Calu3 (cell line): ENCODE results near the gene UCK1. TPM values are rescaled to one million over a fixed set of nuclear protein-coding genes. Genes with fewer than 3 reads are reported as not detected.

ENCODE experiments used
- BruUV-seq: library from RNA; stranded (reverse); fragments of 400-500 nt; replicated peaks from 2 replicates; lab custom pipeline; 2021; lab: Mats Ljungman, UMichigan
- CTCF ChIA-PET: fragments of 300-600 bp; sonication (Branson Sonifier 250); formaldehyde crosslinking; loops from one replicate; lab custom pipeline; 2022; ENCODE audit warnings: antibody characterized with exemption; lab: Charles Lee
- DNase-seq: peaks from one replicate; pipeline ENCODE4 v3.0.0; 2022
- H3K27ac Mint-ChIP-seq: one replicate; pipeline ENCODE4 v1.8.0; 2022; ENCODE audit warnings: mixed read lengths; ENCODE audit not compliant: unreplicated experiment
- H3K27me3 Mint-ChIP-seq: one replicate; pipeline ENCODE4 v1.8.0; 2022; ENCODE audit warnings: mixed read lengths; ENCODE audit not compliant: unreplicated experiment
- H3K36me3 Mint-ChIP-seq: one replicate; pipeline ENCODE4 v1.8.0; 2022; ENCODE audit warnings: mild to moderate bottlenecking, moderate library complexity, mixed read lengths; ENCODE audit not compliant: insufficient read depth, unreplicated experiment
- H3K4me1 Mint-ChIP-seq: one replicate; pipeline ENCODE4 v1.8.0; 2022; ENCODE audit warnings: mild to moderate bottlenecking, low read depth, mixed read lengths; ENCODE audit not compliant: unreplicated experiment
- H3K4me3 Mint-ChIP-seq: one replicate; pipeline ENCODE4 v1.8.0; 2022; ENCODE audit warnings: mild to moderate bottlenecking, low read depth, moderate library complexity, mixed read lengths; ENCODE audit not compliant: unreplicated experiment
- H3K9me3 Mint-ChIP-seq: one replicate; pipeline ENCODE4 v1.8.0; 2022; ENCODE audit warnings: low read depth, mixed read lengths; ENCODE audit not compliant: unreplicated experiment
- intact Hi-C: fragments of 100-400 bp; cut with micrococcal nuclease; formaldehyde crosslinking; loops from one replicate; pipeline ENCODE4 v1.10.0; 2022; ENCODE audit not compliant: unreplicated experiment
- total RNA-seq: library from RNA; stranded (reverse); gene quantifications from 2 replicates; pipeline ENCODE4 v1.2.3, GENCODE V29; 2022
- TF ChIP-seq, protein P1 (sequence below): fragments of 200-600 bp; IDR thresholded peaks from one replicate; pipeline ENCODE4 v1.8.0; 2022; ENCODE audit warnings: antibody characterized with exemption; ENCODE audit not compliant: unreplicated experiment

The UCK1 gene
- total RNA-seq, 1 experiment from 2014 or later, result 19.6 TPM

DNA sequence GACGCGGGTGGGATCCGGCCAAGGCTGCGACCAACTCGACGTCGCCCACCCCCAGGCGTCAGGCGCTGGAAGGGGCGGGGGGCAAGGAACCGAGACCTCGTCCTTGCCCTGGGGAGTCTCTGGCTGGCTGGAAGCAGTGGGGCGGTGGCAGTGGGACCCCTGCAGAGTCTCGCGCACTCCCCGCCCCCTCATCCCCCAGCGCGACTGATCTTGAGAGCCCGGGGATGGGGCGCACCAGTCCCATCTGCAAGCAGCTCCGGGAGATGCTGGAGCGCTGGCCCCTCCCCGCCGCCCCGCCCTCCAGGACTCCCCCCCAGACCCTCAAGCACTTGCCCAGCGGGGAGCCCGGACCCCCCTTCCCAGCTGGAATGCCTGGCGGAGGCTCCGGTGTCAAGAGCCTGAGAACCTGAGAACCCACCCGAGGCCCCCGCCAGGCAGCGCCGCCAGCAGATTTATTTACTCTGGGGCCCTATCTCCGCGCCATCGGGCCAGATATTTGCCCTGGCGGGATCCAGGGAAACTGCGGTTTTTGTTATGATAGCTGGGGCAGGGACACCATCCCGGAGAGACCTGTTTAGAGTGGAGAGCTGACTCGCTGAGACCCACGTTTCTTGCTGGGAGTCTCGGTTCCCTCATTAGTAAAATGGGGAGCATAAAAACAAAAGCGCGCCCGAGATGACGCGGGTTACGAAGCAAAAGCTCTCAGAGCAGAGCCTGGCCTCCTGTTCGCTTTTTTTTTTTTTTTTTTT is 15.4 kb upstream of the UCK1 start:
- Mint-ChIP-seq H3K27me3 (peaks cover 47% of the 10 kb centered on the region), H3K36me3 (no peaks in the 10 kb centered on the region), H3K27ac (no peak overlapping the region), H3K4me1 (no peaks in the 10 kb centered on the region), H3K9me3 (peaks cover 2% of the 10 kb centered on the region), H3K4me3 (peak overlapping the region; percentile 76)
- no TSS peak for BruUV-seq
- DNase-seq, result peak; percentile 46
- intact Hi-C loops, result no loop called here
- TF ChIP-seq, protein P1, sequence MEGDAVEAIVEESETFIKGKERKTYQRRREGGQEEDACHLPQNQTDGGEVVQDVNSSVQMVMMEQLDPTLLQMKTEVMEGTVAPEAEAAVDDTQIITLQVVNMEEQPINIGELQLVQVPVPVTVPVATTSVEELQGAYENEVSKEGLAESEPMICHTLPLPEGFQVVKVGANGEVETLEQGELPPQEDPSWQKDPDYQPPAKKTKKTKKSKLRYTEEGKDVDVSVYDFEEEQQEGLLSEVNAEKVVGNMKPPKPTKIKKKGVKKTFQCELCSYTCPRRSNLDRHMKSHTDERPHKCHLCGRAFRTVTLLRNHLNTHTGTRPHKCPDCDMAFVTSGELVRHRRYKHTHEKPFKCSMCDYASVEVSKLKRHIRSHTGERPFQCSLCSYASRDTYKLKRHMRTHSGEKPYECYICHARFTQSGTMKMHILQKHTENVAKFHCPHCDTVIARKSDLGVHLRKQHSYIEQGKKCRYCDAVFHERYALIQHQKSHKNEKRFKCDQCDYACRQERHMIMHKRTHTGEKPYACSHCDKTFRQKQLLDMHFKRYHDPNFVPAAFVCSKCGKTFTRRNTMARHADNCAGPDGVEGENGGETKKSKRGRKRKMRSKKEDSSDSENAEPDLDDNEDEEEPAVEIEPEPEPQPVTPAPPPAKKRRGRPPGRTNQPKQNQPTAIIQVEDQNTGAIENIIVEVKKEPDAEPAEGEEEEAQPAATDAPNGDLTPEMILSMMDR, result no peak
- CTCF ChIA-PET, result interaction anchor here (0.7 kb wide), 1 partner anchor 462 kb away, joined by 6 read pairs; no protein-coding TSS in a partner anchor

DNA sequence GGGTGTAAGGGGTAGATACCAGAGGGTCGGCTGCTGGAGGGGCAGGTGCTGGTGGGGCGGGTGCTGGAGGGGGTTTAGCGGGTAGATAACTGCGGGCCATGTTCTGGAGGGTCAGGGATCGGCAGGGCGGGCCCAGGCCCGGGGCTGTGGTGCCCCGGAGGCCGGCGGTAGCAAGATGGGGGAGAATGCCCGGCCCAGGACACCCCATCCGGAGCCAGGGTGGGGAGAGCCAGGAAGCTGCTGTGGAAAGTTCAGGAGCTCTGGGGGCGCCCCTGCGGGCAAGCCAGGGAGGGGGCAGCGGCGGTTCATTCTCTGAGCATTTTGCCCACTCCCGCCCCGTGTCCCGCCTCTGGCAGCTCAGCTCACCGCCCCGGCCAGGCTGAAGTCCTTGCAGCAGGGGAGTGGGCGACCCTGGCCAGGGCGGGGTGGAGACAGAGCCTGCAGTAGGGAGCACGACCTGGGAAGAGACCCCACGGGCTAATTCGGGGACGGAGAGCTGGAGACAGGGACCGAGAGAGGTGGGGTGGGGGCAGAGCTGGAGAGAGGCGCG is 14.8 kb upstream of the UCK1 start:
- intact Hi-C loops, result no loop called here
- Mint-ChIP-seq H3K4me1 (no peaks in the 10 kb centered on the region), H3K27ac (no peak overlapping the region), H3K27me3 (peaks cover 41% of the 10 kb centered on the region), H3K9me3 (peaks cover 2% of the 10 kb centered on the region), H3K36me3 (no peaks in the 10 kb centered on the region), H3K4me3 (peak overlapping the region; percentile 76)
- CTCF ChIA-PET, result interaction anchor here (0.8 kb wide), 1 partner anchor 65 kb away, joined by 6 read pairs; no protein-coding TSS in a partner anchor
- TF ChIP-seq, protein P1, result no peak
- no TSS peak for BruUV-seq
- DNase-seq, result no peak

DNA sequence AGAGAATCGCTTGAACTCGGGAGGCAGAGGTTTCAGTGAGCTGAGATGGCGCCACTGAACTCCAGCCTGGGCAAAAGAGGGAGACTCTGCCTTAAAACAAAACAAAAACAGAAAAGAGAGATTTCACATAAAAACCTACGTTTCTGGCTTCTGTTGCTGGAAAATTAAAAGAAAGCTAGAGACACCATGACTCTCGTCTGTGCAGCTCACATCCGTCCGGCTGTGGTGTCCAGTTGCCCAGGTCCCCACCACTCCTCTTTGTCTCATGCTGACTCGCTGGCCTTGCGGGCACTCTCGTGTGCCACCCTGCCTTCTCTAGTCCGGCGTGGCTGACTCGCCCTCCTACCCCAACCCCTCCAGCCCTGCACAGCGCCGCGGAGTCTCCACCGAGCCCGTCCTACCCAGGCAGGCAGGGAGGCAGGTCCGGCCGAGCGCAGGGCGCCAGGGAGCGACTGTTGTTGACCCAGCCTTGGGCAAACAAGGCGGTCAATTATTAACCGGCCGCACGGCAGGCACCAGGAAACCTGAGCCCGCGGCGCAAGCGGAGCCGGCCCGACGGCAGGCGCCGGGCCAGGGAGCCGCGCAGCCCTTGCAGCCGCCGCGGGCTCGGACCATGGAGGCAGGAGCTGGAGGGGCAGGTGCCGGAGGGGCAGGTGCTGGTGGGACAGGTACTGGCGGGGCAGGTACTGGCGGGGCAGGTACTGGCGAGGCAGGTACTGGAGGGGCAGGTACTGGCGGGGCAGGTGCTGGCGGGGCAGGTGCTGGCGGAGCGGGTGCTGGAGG is 14.1 kb upstream of the UCK1 start, which contains the start of gene PRRT1B:
PRRT1B (plus strand) TSS at position 521 of the 783 bp plus-strand sequence; CDS start at position 614, 93 bp downstream.
- CTCF ChIA-PET, result interaction anchor here (0.7 to 0.8 kb wide), 2 partner anchors 65 to 194 kb away, joined by 3 to 6 read pairs; no protein-coding TSS in a partner anchor
- no TSS peak for BruUV-seq
- Mint-ChIP-seq H3K27me3 (peaks cover 34% of the 10 kb centered on the region), H3K4me1 (no peaks in the 10 kb centered on the region), H3K27ac (no peak within 1 kb of the TSS), H3K36me3 (no peaks in the 10 kb centered on the region), H3K4me3 (peak within 1 kb of the TSS; percentile 76), H3K9me3 (peaks cover 2% of the 10 kb centered on the region)
- TF ChIP-seq, protein P1, result no peak
- peak; percentile 92 for DNase-seq
- intact Hi-C loops, result no loop called here

DNA sequence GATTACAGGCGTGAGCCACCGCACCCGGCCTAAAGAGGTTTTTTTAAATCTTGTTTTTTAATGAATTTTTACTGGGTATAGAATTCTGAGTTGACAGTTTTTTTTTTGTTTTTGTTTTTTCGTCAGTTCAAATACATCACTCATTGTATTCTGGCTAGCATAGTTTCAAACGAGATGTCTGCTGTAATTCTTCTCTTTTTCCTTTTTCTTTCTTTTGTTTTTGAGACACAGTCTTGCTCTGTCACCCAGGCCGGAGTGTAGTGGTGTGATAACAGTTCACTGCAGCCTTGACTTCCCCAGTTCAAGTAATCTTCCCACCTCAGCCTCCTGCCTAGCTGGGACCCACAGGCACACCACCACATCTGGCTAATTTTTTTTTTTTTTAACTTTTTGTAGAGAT is 12.1 kb upstream of the UCK1 start:
- Mint-ChIP-seq H3K36me3 (no peaks in the 10 kb centered on the region), H3K27ac (no peak overlapping the region), H3K9me3 (peaks cover 2% of the 10 kb centered on the region), H3K4me3 (no peak overlapping the region), H3K4me1 (no peaks in the 10 kb centered on the region), H3K27me3 (peaks cover 13% of the 10 kb centered on the region)
- CTCF ChIA-PET, result no interaction called here
- DNase-seq, result no peak
- intact Hi-C loops, result no loop called here
- BruUV-seq, result no TSS peak
- TF ChIP-seq, protein P1, result no peak
